Liver (tissue), 9 donors: Measurements from ENCODE around the gene DIPK1A. TPM values are rescaled to one million over a fixed set of nuclear protein-coding genes. Genes with fewer than 3 reads are reported as not detected.

Experiments used
- DNase-seq: peaks from one replicate; pipeline ENCODE4 v3.0.0-alpha.2; 2017; ENCODE audit warnings: low spot score
- H3K27ac ChIP-seq, 2 donors: one replicate each; pipeline ENCODE4 v1.7.0; 2013; ENCODE audit warnings: inconsistent platforms in 2 of 2, low read length in 2 of 2, control low read depth in 1 of 2, low read depth in 1 of 2, mild to moderate bottlenecking in 1 of 2
- H3K27me3 ChIP-seq, 4 donors: one replicate each; pipeline versions ENCODE4 v1.6.1 to v1.7.0; 2013; ENCODE audit warnings: low read length in 3 of 4, inconsistent platforms in 1 of 4, mild to moderate bottlenecking in 1 of 4, moderate library complexity in 1 of 4; ENCODE audit not compliant: control insufficient read depth in 4 of 4, insufficient read depth in 4 of 4
- H3K36me3 ChIP-seq, 4 donors: one replicate each; pipeline versions ENCODE4 v1.6.1 to v1.7.0; 2013; ENCODE audit warnings: low read length in 3 of 4, mild to moderate bottlenecking in 3 of 4, low read depth in 1 of 4, moderate library complexity in 1 of 4; ENCODE audit not compliant: control insufficient read depth in 4 of 4, insufficient read depth in 3 of 4
- H3K4me1 ChIP-seq, 4 donors: one replicate each; pipeline versions ENCODE4 v1.6.1 to v1.7.0; 2013; ENCODE audit warnings: low read length in 3 of 4, mild to moderate bottlenecking in 3 of 4, moderate library complexity in 1 of 4; ENCODE audit not compliant: control insufficient read depth in 4 of 4, insufficient read depth in 4 of 4
- H3K4me3 ChIP-seq, 3 donors: one replicate each; pipeline versions ENCODE4 v1.6.1 to v1.7.0; 2013; ENCODE audit warnings: low read length in 3 of 3, control low read depth in 1 of 3, low read depth in 1 of 3, mild to moderate bottlenecking in 1 of 3
- H3K9ac ChIP-seq, 2 donors: one replicate each; pipeline ENCODE4 v1.7.0; 2013; ENCODE audit warnings: low read length in 2 of 2, mild to moderate bottlenecking in 2 of 2, moderate library complexity in 2 of 2, control low read depth in 1 of 2, low read depth in 1 of 2
- H3K9me3 ChIP-seq, 4 donors: one replicate each; pipeline versions ENCODE4 v1.6.1 to v1.7.0; 2013; ENCODE audit warnings: low read length in 3 of 4; ENCODE audit not compliant: control insufficient read depth in 4 of 4
- EGR1 ChIP-seq, 2 donors: IDR thresholded peaks; 2 replicates each; pipeline ENCODE4 v1.6.1; 2016 to 2018; ENCODE audit warnings: antibody characterized with exemption in 2 of 2, low read depth in 2 of 2
- FOXA1 ChIP-seq: IDR thresholded peaks from 2 replicates; pipeline ENCODE4 v1.6.1; 2016; ENCODE audit warnings: antibody characterized with exemption
- FOXA2 ChIP-seq: IDR thresholded peaks from 2 replicates; pipeline ENCODE4 v1.6.1; 2016; ENCODE audit warnings: antibody characterized with exemption
- GABPA ChIP-seq, 2 donors: IDR thresholded peaks in 1 of 2; conservative IDR thresholded peaks in 1 of 2; 2 replicates each; pipeline ENCODE4 v1.6.1; 2016; ENCODE audit warnings: antibody characterized with exemption in 2 of 2, mild to moderate bottlenecking in 1 of 2, moderate library complexity in 1 of 2
- HNF4A ChIP-seq, 2 donors: conservative IDR thresholded peaks; 2 replicates each; pipeline ENCODE4 v1.6.1; 2016; ENCODE audit warnings: antibody characterized with exemption in 2 of 2, mild to moderate bottlenecking in 2 of 2
- HNF4G ChIP-seq: IDR thresholded peaks from 2 replicates; pipeline ENCODE4 v1.6.1; 2016; ENCODE audit warnings: antibody characterized with exemption
- JUND ChIP-seq, 2 donors: IDR thresholded peaks; 2 replicates each; pipeline ENCODE4 v1.6.1; 2016; ENCODE audit warnings: antibody characterized with exemption in 2 of 2
- NR2F2 ChIP-seq: IDR thresholded peaks from 2 replicates; pipeline ENCODE4 v1.6.1; 2016; ENCODE audit warnings: antibody characterized with exemption
- RAD21 ChIP-seq, 2 donors: IDR thresholded peaks; 2 replicates each; pipeline ENCODE4 v1.6.1; 2016; ENCODE audit warnings: antibody characterized with exemption in 2 of 2, mild to moderate bottlenecking in 2 of 2
- REST ChIP-seq: IDR thresholded peaks from 2 replicates; pipeline ENCODE4 v1.6.1; 2016; ENCODE audit warnings: antibody characterized with exemption, mild to moderate bottlenecking
- SP1 ChIP-seq: IDR thresholded peaks from 2 replicates; pipeline ENCODE4 v1.6.1; 2018; ENCODE audit warnings: antibody characterized with exemption, mild to moderate bottlenecking
- TAF1 ChIP-seq: conservative IDR thresholded peaks from 2 replicates; pipeline ENCODE4 v1.6.1; 2016; ENCODE audit warnings: antibody characterized with exemption, mild to moderate bottlenecking
- YY1 ChIP-seq: IDR thresholded peaks from 2 replicates; pipeline ENCODE4 v1.6.1; 2016; ENCODE audit warnings: antibody characterized with exemption, mild to moderate bottlenecking
- WGBS: extraction: QIAGEN DNeasy Blood & Tissue Kit; methylation state at CpG from one replicate; pipeline ENCODE4 v1.1.7; 2013; 5-methylcytosine and 5-hydroxymethylcytosine counted together
- polyA plus RNA-seq, 2 donors: library from polyadenylated mRNA; stranded (reverse) in 1 of 2; unstranded in 1 of 2; fragments of 200-250 nt in 1 of 2; fragments of >200 nt in 1 of 2; fragmentation: Nextera tagmentation in 1 of 2; extraction: Ambion mirVana in 1 of 2; gene quantifications; one replicate each; pipeline versions ENCODE4 v1.2.1 to v1.2.3, GENCODE V29; 2013 to 2015
- total RNA-seq, 2 donors: library from RNA; depleted of rRNA; stranded (reverse); fragments of >200 nt; gene quantifications; one replicate each; pipeline ENCODE4 v1.2.3, GENCODE V29; 2014
- TF ChIP-seq, protein P1 (sequence below): IDR thresholded peaks from 2 replicates; pipeline ENCODE4 v1.6.1; 2016; ENCODE audit warnings: antibody characterized with exemption
- TF ChIP-seq, protein P2 (sequence below): IDR thresholded peaks from 2 replicates; pipeline ENCODE4 v1.6.1; 2016; ENCODE audit warnings: antibody characterized with exemption
- TF ChIP-seq, protein P3 (sequence below): fragments of 150-350 bp; IDR thresholded peaks from 2 replicates; pipeline ENCODE4 v1.5.1; 2017; ENCODE audit warnings: improper control_type of control experiment, low read depth, low read length; ENCODE audit not compliant: missing input control
- TF ChIP-seq, protein P4 (sequence below): IDR thresholded peaks from 2 replicates; pipeline ENCODE4 v1.6.1; 2016; ENCODE audit warnings: antibody characterized with exemption
- donor health status: healthy.
- donor health status: healthy.
- donor health status: healthy.
- donor health status: healthy.
- donor health status: healthy.

DIPK1A gene
- total and polyA plus RNA-seq, 4 donors = 7.9 to 11.6 (median 10.2) TPM

- 100% methylated on average over 1 of the region's 1 CpG for WGBS
- TF ChIP-seq, protein P1, sequence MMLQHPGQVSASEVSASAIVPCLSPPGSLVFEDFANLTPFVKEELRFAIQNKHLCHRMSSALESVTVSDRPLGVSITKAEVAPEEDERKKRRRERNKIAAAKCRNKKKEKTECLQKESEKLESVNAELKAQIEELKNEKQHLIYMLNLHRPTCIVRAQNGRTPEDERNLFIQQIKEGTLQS = no peak
- TF ChIP-seq NR2F2 (no peak), TAF1 (no peak), EGR1 (IDR thresholded peaks at IDR 0.05; ENCODE audit: low read depth in 2 of 2) (no peak), FOXA1 (no peak)
- TF ChIP-seq, protein P2, sequence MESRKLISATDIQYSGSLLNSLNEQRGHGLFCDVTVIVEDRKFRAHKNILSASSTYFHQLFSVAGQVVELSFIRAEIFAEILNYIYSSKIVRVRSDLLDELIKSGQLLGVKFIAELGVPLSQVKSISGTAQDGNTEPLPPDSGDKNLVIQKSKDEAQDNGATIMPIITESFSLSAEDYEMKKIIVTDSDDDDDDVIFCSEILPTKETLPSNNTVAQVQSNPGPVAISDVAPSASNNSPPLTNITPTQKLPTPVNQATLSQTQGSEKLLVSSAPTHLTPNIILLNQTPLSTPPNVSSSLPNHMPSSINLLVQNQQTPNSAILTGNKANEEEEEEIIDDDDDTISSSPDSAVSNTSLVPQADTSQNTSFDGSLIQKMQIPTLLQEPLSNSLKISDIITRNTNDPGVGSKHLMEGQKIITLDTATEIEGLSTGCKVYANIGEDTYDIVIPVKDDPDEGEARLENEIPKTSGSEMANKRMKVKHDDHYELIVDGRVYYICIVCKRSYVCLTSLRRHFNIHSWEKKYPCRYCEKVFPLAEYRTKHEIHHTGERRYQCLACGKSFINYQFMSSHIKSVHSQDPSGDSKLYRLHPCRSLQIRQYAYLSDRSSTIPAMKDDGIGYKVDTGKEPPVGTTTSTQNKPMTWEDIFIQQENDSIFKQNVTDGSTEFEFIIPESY = no peak
- peaks cover 0 to 1% (median 0%) of the 10 kb centered on the region in 4 donors for H3K9me3 ChIP-seq
Measured at GRCh38 chr1:92902406-92902744, 58.9 kb downstream of the DIPK1A start.

DNA sequence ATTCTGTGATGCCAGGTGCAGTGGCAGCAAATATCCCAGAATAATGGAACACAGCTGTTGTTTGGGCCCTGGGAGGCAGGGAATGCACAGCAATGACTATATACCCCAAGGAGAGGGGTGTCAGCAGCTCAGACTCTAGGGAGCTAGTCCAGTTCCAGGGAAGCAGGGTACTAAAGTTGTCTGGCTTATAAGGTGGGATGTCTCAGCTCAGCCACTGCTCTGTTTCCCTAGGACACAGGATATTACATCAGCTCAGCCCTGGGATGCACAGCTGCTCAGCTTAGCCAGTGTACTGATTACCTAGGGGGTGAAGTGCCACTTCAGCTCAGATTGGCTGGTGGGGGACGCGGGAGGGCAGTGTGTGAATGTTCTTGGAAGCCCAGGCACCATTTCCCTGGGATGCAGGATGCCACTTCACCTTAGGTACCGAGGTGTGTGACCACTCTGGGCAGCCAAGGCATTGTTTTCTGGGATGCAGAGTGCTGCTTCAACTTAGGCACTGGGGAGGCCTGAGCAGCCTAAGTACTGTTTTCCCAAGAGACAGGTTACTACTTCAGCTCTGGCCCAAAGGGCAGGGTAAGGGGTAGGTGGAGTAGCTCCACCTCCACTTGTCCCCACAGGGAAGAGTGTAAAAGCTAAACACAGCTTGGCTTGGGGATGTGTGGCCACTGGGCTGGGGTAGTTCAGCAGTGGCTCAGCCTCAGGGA is 59.4 kb downstream of the DIPK1A start:
- Histone ChIP-seq H3K27ac (no peak overlapping the region), H3K36me3 (no peaks in the 10 kb centered on the region), H3K9ac (no peak overlapping the region), H3K4me1 (no peaks in the 10 kb centered on the region), H3K9me3 (peaks cover 0 to 1% (median 0%) of the 10 kb centered on the region in 4 donors), H3K4me3 (no peak overlapping the region), H3K27me3 (no peaks in the 10 kb centered on the region)
- DNase-seq = no peak
- WGBS = 99% methylated on average over 3 of the region's 3 CpGs
- TF ChIP-seq, protein P3, sequence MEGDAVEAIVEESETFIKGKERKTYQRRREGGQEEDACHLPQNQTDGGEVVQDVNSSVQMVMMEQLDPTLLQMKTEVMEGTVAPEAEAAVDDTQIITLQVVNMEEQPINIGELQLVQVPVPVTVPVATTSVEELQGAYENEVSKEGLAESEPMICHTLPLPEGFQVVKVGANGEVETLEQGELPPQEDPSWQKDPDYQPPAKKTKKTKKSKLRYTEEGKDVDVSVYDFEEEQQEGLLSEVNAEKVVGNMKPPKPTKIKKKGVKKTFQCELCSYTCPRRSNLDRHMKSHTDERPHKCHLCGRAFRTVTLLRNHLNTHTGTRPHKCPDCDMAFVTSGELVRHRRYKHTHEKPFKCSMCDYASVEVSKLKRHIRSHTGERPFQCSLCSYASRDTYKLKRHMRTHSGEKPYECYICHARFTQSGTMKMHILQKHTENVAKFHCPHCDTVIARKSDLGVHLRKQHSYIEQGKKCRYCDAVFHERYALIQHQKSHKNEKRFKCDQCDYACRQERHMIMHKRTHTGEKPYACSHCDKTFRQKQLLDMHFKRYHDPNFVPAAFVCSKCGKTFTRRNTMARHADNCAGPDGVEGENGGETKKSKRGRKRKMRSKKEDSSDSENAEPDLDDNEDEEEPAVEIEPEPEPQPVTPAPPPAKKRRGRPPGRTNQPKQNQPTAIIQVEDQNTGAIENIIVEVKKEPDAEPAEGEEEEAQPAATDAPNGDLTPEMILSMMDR = no peak
- TF ChIP-seq RAD21 (IDR thresholded peaks at IDR 0.05) (no peak), FOXA1 (no peak), NR2F2 (no peak), TAF1 (no peak), GABPA (IDR thresholded peaks at IDR 0.05 in 1 of 2, conservative IDR thresholded peaks at IDR 0.05 in 1 of 2) (no peak), HNF4A (conservative IDR thresholded peaks at IDR 0.05) (no peak), SP1 (no peak), EGR1 (IDR thresholded peaks at IDR 0.05; ENCODE audit: low read depth in 2 of 2) (no peak), YY1 (no peak), REST (no peak), JUND (IDR thresholded peaks at IDR 0.05) (no peak), HNF4G (no peak), FOXA2 (no peak)
- TF ChIP-seq, protein P2 = no peak
- TF ChIP-seq, protein P4, sequence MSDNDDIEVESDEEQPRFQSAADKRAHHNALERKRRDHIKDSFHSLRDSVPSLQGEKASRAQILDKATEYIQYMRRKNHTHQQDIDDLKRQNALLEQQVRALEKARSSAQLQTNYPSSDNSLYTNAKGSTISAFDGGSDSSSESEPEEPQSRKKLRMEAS = no peak

More at GRCh38 chr1:92902406-92902744, 58.9 kb downstream of the DIPK1A start:
- DNase-seq = no peak
- H3K4me1 ChIP-seq = no peaks in the 10 kb centered on the region
- H3K27ac ChIP-seq = no peak overlapping the region
- no peaks in the 10 kb centered on the region for H3K27me3 ChIP-seq
- H3K4me3 ChIP-seq = no peak overlapping the region
- H3K9ac ChIP-seq = no peak overlapping the region
- no peaks in the 10 kb centered on the region for H3K36me3 ChIP-seq
